ENCODE measurements around the gene CLPTM1. TPM values are rescaled to one million over a fixed set of nuclear protein-coding genes. Genes with fewer than 3 reads are reported as not detected.
"Not testable (repeated sequence)": the region's sequence is repeated elsewhere in the genome, so short reads cannot be mapped to it uniquely, and the experiment has no call there.

CLPTM1 gene
- total and polyA plus RNA-seq, 9 of the 15 experiments (the other 6 are each of a cell fraction or from before 2014, with no cell fraction given), result 0.37 to 96.0 (median 27.5) TPM

- TF ChIP-seq ATF3 (IDR thresholded peaks at IDR 0.05), result peak; percentile 71
- peak; percentile 40; the same call in 1 of the 2 replicates for TF ChIP-seq ATF3 (CRISPR knock-in tag; conservative IDR thresholded peaks at IDR 0.05)
- 0 out of 2 replicates have a peak, but pooled peaks have one; percentile 19 for TF ChIP-seq RNF2 (IDR thresholded peaks at IDR 0.05)
- TF ChIP-seq MXI1 (IDR thresholded peaks at IDR 0.05; ENCODE audit: low read depth, low read length), result 0 out of 2 replicates have a peak, but pooled peaks have one; percentile 27
- peak; percentile 91 for TF ChIP-seq CREB1 (IDR thresholded peaks at IDR 0.05)
- TF ChIP-seq CREB1 (CRISPR knock-in tag; IDR thresholded peaks at IDR 0.05), result peak; percentile 95
- TF ChIP-seq RFX5 (IDR thresholded peaks at IDR 0.05; ENCODE audit: low read depth, low read length), result peak; percentile 96
- TF ChIP-seq AFF1 (IDR thresholded peaks at IDR 0.05; ENCODE audit: low read depth in 1 of 2, partially characterized antibody in 2 of 2), result peak in 1 of 2 experiments; percentile 23
- 0 out of 2 replicates have a peak, but pooled peaks have one; percentile 2 for TF ChIP-seq ZBTB2 (IDR thresholded peaks at IDR 0.05)
- TF ChIP-seq FOXK1 (CRISPR knock-in tag; IDR thresholded peaks at IDR 0.05; ENCODE audit: borderline replicate concordance), result peak; percentile 76; the same call in 1 of the 2 replicates
- peak; percentile 86 for TF ChIP-seq EP400 (IDR thresholded peaks at IDR 0.05)
- peak; percentile 67 for TF ChIP-seq L3MBTL2 (IDR thresholded peaks at IDR 0.05)
- peak; percentile 83 for TF ChIP-seq MYC (IDR thresholded peaks at IDR 0.05; ENCODE audit: low read depth, low read length)
- TF ChIP-seq MYC (CRISPR knock-in tag; IDR thresholded peaks at IDR 0.05; ENCODE audit: borderline replicate concordance, low read depth), result not testable (repeated sequence)
- TF ChIP-seq MAZ (CRISPR knock-in tag; conservative IDR thresholded peaks at IDR 0.05 in 1 of 2, IDR thresholded peaks at IDR 0.05 in 1 of 2), result peak in 1 of 2 experiments; percentile 10; a peak in 1 of 4 replicates
- TF ChIP-seq ESRRA (IDR thresholded peaks at IDR 0.05; ENCODE audit: borderline replicate concordance, low read depth), result peak; percentile 32; the same call in 1 of the 2 replicates
- TF ChIP-seq ZBTB12 (CRISPR knock-in tag; IDR thresholded peaks at IDR 0.05), result peak; percentile 81
- TF ChIP-seq RBM25 (IDR thresholded peaks at IDR 0.05; ENCODE audit: low read depth, low read length, severe bottlenecking), result peak; percentile 51
Observed at GRCh38 chr19:44914433-44915206, 40.6 kb upstream of the CLPTM1 start, which contains the start of gene APOC1 (continued).

Measured in K562 (cell line).